GM19240 (cell line): Measurements from ENCODE around the gene ARHGAP5.

ENCODE experiments used
- DNase-seq: peaks from one replicate; pipeline ENCODE4 v3.0.0; 2011; ENCODE audit warnings: low spot score; ENCODE audit not compliant: insufficient read length

Gene ARHGAP5

GRCh38 chr14:32076278-32077080, 625 bp upstream of the ARHGAP5 start:
- peak; percentile 24 for DNase-seq

DNA sequence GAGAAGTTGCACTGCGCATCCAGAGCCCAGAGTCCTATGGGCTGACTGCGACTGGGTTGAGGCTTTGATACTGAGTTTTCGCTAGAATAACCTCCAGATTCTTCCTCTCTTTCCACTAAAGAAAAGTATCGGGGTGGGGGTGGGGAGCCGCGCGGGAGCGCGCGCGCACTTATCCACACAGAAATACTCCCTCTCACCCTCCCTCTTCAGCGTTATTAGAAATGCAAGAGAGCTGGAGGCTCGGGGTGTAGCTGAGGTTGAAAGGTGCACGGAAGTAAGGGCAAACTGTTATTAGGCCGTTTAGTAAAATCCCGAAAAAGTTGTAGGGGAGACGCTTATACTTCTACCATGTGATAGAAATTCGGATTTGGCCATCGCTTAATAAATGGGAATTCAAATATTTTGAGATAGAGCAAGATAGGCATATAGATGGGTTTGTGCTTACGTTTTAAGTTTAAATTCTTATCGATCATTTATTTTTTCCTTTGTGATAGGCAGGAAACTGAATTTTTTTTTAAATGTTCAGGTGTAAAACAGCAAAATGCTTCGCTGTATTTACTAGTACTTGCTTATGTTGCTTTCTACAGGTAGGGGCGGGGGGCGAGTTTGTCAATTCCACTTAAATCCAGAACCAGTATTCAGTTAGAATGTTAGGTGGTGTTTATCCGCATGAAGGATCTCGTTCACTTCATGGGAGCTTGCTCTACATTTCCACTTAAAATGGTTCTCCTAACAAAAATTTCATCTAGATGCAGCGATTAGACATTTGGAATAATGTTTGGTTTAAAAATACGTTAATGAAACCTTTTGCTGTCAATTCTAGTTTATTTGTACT, 1.1 kb downstream of the ARHGAP5 start:
- DNase-seq: no peak

DNA sequence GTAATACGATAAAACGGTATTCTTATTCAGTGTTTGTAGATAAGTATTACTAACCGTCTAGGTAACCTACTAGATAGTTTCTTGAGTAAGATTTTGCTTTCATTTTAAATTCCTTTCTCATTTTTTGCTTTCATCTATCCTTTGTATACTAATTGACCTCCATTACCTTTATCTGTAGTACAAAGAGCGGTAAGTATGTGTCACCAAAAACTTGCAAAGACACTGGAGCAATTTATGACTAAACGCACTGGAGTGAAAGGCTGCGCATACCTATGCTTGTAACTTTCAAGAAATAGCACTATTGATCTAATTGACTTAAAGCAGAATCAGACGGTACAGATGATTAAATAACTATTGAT, 1.7 kb downstream of the ARHGAP5 start:
- no peak for DNase-seq

GRCh38 chr14:32079264-32079663, 2.2 kb downstream of the ARHGAP5 start:
- DNase-seq: no peak

DNA sequence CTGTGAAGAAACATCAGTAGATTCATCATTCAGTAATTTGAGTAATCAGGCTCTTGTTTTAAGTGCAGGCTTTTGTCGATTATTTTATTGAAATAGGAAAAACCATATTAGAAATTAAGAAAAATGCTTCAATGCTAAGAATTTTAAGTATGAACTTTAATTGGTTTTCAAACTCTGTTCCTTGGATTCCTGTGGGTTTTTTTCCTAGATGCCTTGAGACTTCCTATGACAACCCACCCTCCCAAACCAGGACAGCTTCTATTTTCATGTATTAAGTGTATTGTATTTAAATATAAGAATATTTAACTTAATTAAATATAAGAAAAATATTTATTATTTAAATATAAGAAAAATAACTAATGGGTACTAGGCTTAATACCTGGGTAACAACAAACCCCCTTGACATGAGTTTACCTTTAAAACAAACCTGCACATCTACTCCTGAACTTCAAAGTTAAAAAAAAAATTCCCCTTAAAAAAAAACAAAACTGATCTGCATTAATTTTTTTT, 3.0 kb downstream of the ARHGAP5 start:
- DNase-seq: no peak

DNA sequence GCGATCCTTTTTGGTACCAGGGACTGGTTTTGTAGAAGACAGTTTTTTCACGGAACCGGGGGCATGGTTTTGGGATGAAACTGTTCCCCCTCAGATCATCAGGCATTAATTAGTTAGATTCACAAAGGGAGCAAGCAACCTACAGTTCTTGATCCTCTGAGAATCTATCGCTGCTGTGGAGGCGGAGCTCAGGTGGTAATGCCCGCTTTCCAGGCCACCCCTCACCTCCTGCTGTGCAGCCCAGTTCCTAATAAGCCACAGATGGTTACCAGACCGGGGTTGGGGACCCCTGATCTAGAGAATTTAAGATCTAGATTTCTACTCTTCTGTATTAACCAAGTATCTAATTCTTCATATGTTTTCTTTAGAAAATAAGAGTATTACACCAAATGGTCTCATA, 4.8 kb downstream of the ARHGAP5 start:
- DNase-seq: no peak

- DNase-seq: no peak
Measured at GRCh38 chr14:32083315-32083624, 6.2 kb downstream of the ARHGAP5 start.

DNA sequence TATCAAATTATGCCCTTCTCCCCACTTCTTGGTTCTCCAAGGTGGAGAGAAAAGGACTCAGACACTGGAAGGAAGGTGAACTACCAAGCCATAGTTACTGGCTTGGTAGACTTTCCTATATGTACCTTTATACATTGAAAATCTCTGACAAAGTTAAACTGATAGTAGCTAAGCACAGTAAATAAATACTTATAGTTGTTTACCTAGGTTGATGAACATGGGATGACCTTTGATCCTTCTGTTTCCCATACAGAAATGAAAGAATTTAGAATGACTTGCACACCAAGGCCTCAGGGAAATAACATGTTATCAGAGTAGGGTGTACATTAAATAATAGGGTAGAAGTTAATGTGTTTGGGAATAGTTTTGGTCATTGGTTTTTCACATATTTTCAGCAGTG, 6.7 kb downstream of the ARHGAP5 start:
- no peak for DNase-seq

DNA sequence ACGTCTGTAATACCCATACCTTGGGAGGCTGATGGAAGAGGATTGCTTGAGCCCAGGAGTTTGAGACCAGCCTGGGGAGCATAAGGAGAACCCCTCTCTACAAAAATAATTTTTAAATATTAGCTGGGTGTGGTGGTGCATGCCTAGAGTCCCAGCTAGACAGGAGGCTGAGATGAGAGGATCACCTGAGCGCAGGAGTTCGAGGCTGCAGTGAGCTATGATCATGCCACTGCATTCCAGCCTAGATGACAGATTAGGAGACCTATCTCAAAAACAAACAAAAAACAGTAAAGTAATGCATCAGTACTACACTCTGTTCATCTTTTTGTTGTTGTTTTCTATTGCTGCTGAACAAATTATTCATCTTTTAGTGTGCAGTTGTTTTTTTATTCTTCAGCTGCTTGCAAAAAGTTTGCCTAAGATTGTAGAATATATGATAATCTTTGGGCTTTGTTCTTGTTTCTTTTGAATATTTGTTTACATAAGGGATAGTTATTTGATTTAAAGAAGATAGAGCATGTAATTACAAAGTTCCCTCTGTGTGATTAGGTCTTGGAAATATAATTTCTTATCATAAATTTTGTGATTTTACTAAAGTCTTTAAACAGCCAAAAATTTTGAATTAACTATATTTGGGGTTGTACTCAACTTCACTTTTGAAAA, 8.2 kb downstream of the ARHGAP5 start:
- no peak for DNase-seq

GRCh38 chr14:32085845-32086383, 8.8 kb downstream of the ARHGAP5 start:
- no peak for DNase-seq

DNA sequence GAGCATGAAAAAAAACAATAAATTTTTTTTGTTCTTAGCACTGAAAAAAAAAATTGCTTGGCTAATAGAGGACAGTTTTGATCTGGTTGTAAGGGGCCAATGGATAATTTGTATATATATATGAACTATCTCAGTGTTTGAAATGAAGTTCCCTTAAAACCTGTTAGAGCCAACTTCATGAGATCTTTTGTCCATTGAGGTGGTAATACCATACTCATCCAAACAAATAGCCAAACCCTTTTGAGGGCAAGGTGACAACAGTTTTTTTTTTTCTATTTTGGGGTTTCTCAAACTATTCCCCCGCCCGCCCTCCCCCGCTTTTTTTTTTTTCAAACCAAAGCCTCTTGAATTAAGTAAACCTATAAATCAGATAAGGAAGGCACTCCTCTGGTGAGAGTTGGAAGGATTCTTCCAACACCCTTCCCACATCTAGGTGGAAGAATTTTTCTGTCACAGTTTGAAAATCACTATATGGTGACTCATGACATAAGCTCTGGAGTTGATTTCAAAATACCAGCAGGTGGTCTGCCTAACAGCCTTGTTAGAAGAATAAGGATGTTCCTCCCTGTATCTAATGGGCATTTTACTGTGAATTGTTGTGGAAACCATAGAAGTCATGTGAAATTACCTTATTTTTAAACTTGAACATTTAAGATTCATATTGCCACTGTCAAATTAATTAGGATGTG, 10.2 kb downstream of the ARHGAP5 start:
- DNase-seq: no peak

GRCh38 chr14:32087907-32088306, 10.8 kb downstream of the ARHGAP5 start:
- DNase-seq: no peak

GRCh38 chr14:32090686-32091085, 13.6 kb downstream of the ARHGAP5 start:
- DNase-seq: no peak

DNA sequence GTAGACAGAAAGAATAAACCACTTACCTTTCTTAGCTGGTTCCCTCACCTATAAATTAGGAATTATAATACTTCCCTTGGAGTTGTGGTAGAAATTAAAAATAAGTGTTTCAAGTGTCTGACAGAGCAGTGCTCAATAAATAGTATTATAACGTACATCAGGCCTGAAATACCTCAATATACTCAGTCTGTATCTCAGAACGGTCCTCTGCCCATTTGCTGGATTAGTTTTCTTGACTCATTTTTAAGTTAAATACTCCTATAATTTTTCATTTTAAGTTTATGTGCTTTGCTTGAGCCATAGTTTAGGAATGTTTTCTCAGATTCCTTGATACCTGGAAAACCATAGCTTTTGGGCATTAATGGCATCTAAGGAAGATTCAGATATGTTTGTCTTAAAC, 22.4 kb downstream of the ARHGAP5 start:
- no peak for DNase-seq

GRCh38 chr14:32100175-32100574, 23.1 kb downstream of the ARHGAP5 start:
- DNase-seq: no peak

GRCh38 chr14:32102152-32102787, 25.2 kb downstream of the ARHGAP5 start:
- no peak for DNase-seq

DNA sequence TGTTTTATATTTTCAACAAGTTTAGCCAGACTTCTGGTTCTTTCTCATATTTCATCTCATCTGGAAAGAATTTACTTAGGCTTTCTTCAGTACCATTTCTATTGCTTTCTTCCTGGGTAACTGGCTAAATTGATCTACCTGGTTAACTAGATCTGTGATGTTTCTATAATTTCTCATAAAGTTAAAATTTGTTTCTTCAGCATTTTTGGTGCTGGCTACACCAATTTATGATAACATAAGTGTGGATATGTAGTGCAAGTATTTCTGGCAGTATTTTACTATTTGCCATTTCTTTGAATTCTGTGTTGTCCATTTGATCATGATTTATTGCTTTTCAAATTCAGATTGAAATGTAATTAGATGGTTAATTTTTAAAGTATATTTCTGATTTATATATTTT, 25.9 kb downstream of the ARHGAP5 start:
- DNase-seq: no peak

GRCh38 chr14:32104308-32104707, 27.2 kb downstream of the ARHGAP5 start:
- no peak for DNase-seq

DNA sequence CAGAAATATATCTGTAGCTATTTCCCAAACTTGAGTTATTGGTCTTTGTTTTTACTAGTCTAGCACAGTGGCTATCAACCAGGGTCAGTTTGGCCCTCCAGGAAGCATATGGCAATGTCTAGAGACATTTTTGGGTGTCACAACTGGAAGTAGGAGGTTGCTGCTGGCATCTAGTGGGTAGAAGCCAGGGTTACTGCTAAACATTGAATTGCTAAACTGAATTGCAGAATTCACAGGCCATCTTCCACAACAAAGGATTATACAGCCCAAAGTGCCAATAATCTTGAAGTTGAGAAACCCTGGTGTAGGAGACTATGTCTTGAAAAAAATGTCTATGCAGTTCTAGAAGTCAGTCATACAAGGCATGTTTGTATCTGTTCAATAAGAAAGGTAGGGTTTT, 27.7 kb downstream of the ARHGAP5 start:
- no peak for DNase-seq

- DNase-seq: no peak
Measured at GRCh38 chr14:32109676-32110547, 32.8 kb downstream of the ARHGAP5 start.
